Caco-2 (cell line): Measurements from ENCODE around the gene CACNA1C. TPM values are rescaled to one million over a fixed set of nuclear protein-coding genes. Genes with fewer than 3 reads are reported as not detected.

ENCODE experiments used
- BruUV-seq: library from RNA; stranded (reverse); fragments of 400-500 nt; replicated peaks from 2 replicates; lab custom pipeline; 2021; lab: Mats Ljungman, UMichigan
- CTCF ChIA-PET: fragments of 300-600 bp; sonication (Branson Sonifier 250); formaldehyde crosslinking; loops from one replicate; lab custom pipeline; 2022; ENCODE audit warnings: antibody characterized with exemption; lab: Charles Lee
- POLR2A ChIA-PET: fragments of 300-600 bp; sonication (Branson Sonifier 250); formaldehyde crosslinking; loops from one replicate; lab custom pipeline; 2022; ENCODE audit warnings: antibody characterized with exemption; lab: Charles Lee
- DNase-seq, 2 experiments: peaks; one replicate each; pipeline versions ENCODE4 v3.0.0 to v3.0.0-alpha.2; 2020 to 2022
- H3K27me3 ChIP-seq: replicated peaks from 2 replicates; pipeline ENCODE4 v1.6.0; 2011; ENCODE audit warnings: low read length; ENCODE audit not compliant: control insufficient read depth, insufficient read depth
- H3K36me3 ChIP-seq: 2 replicates; pipeline ENCODE4 v1.5.1; 2011; ENCODE audit warnings: low read length; ENCODE audit not compliant: control insufficient read depth, insufficient read depth
- H3K4me1 ChIP-seq: fragments of 250-450 bp; sonication (Bioruptor Pico); 2 replicates; pipeline ENCODE4 v1.5.1; 2020; ENCODE audit warnings: mild to moderate bottlenecking
- H3K4me3 ChIP-seq: 2 replicates; pipeline ENCODE4 v1.5.1; 2011; ENCODE audit warnings: low read depth, mild to moderate bottlenecking, control low read depth, low read length
- H3K9me3 ChIP-seq: fragments of 250-450 bp; sonication (Bioruptor Pico); 2 replicates; pipeline ENCODE4 v1.5.1; 2020; ENCODE audit warnings: mild to moderate bottlenecking, moderate library complexity
- H3K27ac Mint-ChIP-seq: one replicate; pipeline ENCODE4 v1.8.0; 2022; ENCODE audit warnings: mixed read lengths; ENCODE audit not compliant: unreplicated experiment
- H3K27me3 Mint-ChIP-seq: one replicate; pipeline ENCODE4 v1.8.0; 2022; ENCODE audit warnings: mixed read lengths; ENCODE audit not compliant: insufficient read depth, unreplicated experiment
- H3K36me3 Mint-ChIP-seq: one replicate; pipeline ENCODE4 v1.8.0; 2022; ENCODE audit warnings: mild to moderate bottlenecking, mixed read lengths; ENCODE audit not compliant: insufficient read depth, unreplicated experiment
- H3K4me1 Mint-ChIP-seq: one replicate; pipeline ENCODE4 v1.8.0; 2022; ENCODE audit warnings: low read depth, mixed read lengths; ENCODE audit not compliant: unreplicated experiment
- H3K4me3 Mint-ChIP-seq: one replicate; pipeline ENCODE4 v1.8.0; 2022; ENCODE audit warnings: mild to moderate bottlenecking, moderate library complexity, mixed read lengths; ENCODE audit not compliant: unreplicated experiment
- H3K9me3 Mint-ChIP-seq: one replicate; pipeline ENCODE4 v1.8.0; 2022; ENCODE audit warnings: mixed read lengths; ENCODE audit not compliant: unreplicated experiment
- intact Hi-C: fragments of 100-400 bp; cut with micrococcal nuclease; formaldehyde crosslinking; loops from one replicate; pipeline ENCODE4 v1.10.0; 2022; ENCODE audit not compliant: unreplicated experiment
- total RNA-seq: library from RNA; stranded (reverse); gene quantifications from 2 replicates; pipeline ENCODE4 v1.2.3, GENCODE V29; 2022
- TF ChIP-seq, protein P1 (sequence below), 2 experiments: fragments of 200-600 bp in 1 of 2; IDR thresholded peaks; 1 replicate in 1 of 2; 2 replicates in 1 of 2; pipeline versions ENCODE4 v1.5.1 to v1.8.0; 2011 to 2022; ENCODE audit warnings: antibody characterized with exemption in 1 of 2, control low read depth in 1 of 2, inconsistent platforms in 1 of 2, low read depth in 1 of 2, low read length in 1 of 2, mild to moderate bottlenecking in 1 of 2, moderate library complexity in 1 of 2; ENCODE audit not compliant: insufficient read depth in 1 of 2, severe bottlenecking in 1 of 2, unreplicated experiment in 1 of 2

The CACNA1C gene
- total RNA-seq, 1 experiment from 2014 or later = not detected

DNA sequence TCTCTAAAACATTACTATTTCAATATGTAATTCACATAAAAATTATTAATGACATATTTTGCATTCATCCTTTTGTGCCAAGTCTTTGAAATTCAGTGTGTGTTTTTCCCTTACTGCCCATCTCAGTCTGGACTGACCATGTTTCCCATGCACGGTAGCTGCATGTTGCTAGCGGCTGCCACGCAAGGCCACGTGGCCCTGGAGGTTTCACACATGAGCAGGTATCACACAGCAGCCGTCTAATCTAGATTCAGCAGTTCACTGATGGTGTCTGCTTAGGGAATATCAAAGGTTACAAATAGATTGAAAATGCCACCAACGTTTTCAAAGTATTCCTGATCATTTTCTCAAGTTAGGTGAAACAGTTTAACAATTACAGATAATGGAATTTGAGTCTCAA lies 507.1 kb downstream of the CACNA1C start:
- DNase-seq = no peak
- H3K4me3 Mint-ChIP-seq = no peak overlapping the region
- no peaks in the 10 kb centered on the region for H3K4me1 Mint-ChIP-seq
- no peaks in the 10 kb centered on the region for H3K36me3 ChIP-seq
- ChIA-PET POLR2A (no interaction called here), CTCF (no interaction called here)
- BruUV-seq = no TSS peak
- H3K27ac Mint-ChIP-seq = no peak overlapping the region
- peaks cover 45% of the 10 kb centered on the region for H3K27me3 Mint-ChIP-seq
- TF ChIP-seq, protein P1, sequence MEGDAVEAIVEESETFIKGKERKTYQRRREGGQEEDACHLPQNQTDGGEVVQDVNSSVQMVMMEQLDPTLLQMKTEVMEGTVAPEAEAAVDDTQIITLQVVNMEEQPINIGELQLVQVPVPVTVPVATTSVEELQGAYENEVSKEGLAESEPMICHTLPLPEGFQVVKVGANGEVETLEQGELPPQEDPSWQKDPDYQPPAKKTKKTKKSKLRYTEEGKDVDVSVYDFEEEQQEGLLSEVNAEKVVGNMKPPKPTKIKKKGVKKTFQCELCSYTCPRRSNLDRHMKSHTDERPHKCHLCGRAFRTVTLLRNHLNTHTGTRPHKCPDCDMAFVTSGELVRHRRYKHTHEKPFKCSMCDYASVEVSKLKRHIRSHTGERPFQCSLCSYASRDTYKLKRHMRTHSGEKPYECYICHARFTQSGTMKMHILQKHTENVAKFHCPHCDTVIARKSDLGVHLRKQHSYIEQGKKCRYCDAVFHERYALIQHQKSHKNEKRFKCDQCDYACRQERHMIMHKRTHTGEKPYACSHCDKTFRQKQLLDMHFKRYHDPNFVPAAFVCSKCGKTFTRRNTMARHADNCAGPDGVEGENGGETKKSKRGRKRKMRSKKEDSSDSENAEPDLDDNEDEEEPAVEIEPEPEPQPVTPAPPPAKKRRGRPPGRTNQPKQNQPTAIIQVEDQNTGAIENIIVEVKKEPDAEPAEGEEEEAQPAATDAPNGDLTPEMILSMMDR (IDR thresholded peaks at IDR 0.05; ENCODE audit: insufficient read depth in 1 of 2, low read depth in 1 of 2, low read length in 1 of 2, severe bottlenecking in 1 of 2, unreplicated experiment in 1 of 2) = no peak
- no peaks in the 10 kb centered on the region for H3K9me3 ChIP-seq
- no peaks in the 10 kb centered on the region for H3K36me3 Mint-ChIP-seq
- no peaks in the 10 kb centered on the region for H3K4me1 ChIP-seq
- intact Hi-C loops = no loop called here
- no peak overlapping the region for H3K4me3 ChIP-seq
- H3K9me3 Mint-ChIP-seq = no peaks in the 10 kb centered on the region
- H3K27me3 ChIP-seq = peaks cover 5% of the 10 kb centered on the region

DNA sequence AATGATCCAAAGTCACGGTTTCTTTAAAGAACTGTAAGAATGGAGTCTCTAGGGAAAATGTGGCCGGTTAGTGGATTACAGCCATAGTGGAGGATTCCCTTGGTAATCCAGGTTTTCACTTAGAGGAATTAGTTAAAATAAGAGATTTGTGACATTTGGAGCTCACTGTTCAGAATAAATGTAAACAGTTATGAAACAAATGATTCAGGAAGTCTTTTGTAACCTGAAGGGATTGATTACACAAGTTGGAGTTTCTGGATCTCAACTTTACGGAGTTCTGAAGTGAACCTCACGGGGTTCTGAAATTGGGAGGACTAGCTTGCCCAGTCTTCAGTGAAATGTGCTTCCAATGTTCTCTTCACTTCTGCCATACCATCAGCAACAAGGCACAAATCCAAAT lies 507.6 kb downstream of the CACNA1C start:
- DNase-seq = no peak
- intact Hi-C loops = no loop called here
- CTCF ChIA-PET = no interaction called here
- Histone ChIP-seq H3K4me1 (no peaks in the 10 kb centered on the region), H3K36me3 (no peaks in the 10 kb centered on the region), H3K27me3 (peaks cover 5% of the 10 kb centered on the region), H3K4me3 (no peak overlapping the region), H3K9me3 (no peaks in the 10 kb centered on the region)
- TF ChIP-seq, protein P1 (IDR thresholded peaks at IDR 0.05; ENCODE audit: insufficient read depth in 1 of 2, low read depth in 1 of 2, low read length in 1 of 2, severe bottlenecking in 1 of 2, unreplicated experiment in 1 of 2) = no peak
- Mint-ChIP-seq H3K4me3 (no peak overlapping the region), H3K9me3 (no peaks in the 10 kb centered on the region), H3K27ac (no peak overlapping the region), H3K4me1 (no peaks in the 10 kb centered on the region), H3K36me3 (no peaks in the 10 kb centered on the region), H3K27me3 (peaks cover 45% of the 10 kb centered on the region)
- POLR2A ChIA-PET = no interaction called here
- no TSS peak for BruUV-seq

DNA sequence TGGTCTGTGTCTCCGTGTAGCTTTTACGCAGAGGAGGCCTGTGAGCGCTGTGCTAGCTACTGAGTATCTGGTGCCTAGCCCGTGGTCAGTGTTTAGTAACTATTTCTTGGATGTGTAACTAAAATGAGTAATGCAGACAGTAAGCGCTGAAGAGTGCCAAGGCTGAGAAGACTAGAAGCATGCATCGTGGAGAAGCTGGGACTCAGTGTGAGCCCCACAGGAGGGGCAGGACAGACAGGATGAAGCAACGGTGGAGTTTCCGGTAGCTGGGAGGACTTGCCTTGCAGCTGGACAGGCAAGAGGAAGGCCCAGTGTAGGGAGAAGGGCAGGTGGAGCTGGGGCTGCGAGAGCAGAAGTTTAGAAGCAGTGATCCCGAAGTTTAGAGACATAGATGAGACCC lies 508.6 kb downstream of the CACNA1C start:
- TF ChIP-seq, protein P1 (IDR thresholded peaks at IDR 0.05; ENCODE audit: insufficient read depth in 1 of 2, low read depth in 1 of 2, low read length in 1 of 2, severe bottlenecking in 1 of 2, unreplicated experiment in 1 of 2) = no peak
- H3K36me3 Mint-ChIP-seq = no peaks in the 10 kb centered on the region
- Histone ChIP-seq H3K9me3 (no peaks in the 10 kb centered on the region), H3K36me3 (no peaks in the 10 kb centered on the region), H3K27me3 (peaks cover 1% of the 10 kb centered on the region), H3K4me3 (no peak overlapping the region), H3K4me1 (no peaks in the 10 kb centered on the region)
- no TSS peak for BruUV-seq
- ChIA-PET CTCF (no interaction called here), POLR2A (interaction anchor here (0.5 kb wide), 1 partner anchor 226 kb away, joined by 5 read pairs; no protein-coding TSS in a partner anchor)
- DNase-seq = no peak
- intact Hi-C loops = no loop called here
- no peaks in the 10 kb centered on the region for H3K4me1 Mint-ChIP-seq
- H3K9me3 Mint-ChIP-seq = no peaks in the 10 kb centered on the region
- peaks cover 39% of the 10 kb centered on the region for H3K27me3 Mint-ChIP-seq
- H3K4me3 Mint-ChIP-seq = no peak overlapping the region
- H3K27ac Mint-ChIP-seq = no peak overlapping the region
